Gastroesophageal sphincter (tissue), 4 donors: Measurements from ENCODE around the gene TTC33. TPM values are rescaled to one million over a fixed set of nuclear protein-coding genes. Genes with fewer than 3 reads are reported as not detected.

Experiments used
- ATAC-seq: fragments of 150-250 bp; one replicate; pipeline ENCODE4 v1.9.1; 2016; ENCODE audit warnings: mild to moderate bottlenecking, moderate library complexity
- H3K27ac ChIP-seq, 4 donors: fragments of 200-600 bp; sonication (generic) in 3 of 4; 1 replicate in 3 of 4; 2 replicates in 1 of 4; pipeline ENCODE4 v1.5.1; 2016 to 2019
- H3K27me3 ChIP-seq: fragments of 200-600 bp; sonication (generic); one replicate; pipeline ENCODE4 v1.5.1; 2019
- H3K36me3 ChIP-seq, 2 donors: fragments of 200-600 bp; sonication (generic); one replicate each; pipeline ENCODE4 v1.5.1; 2019; ENCODE audit warnings: control low read depth in 1 of 2
- H3K4me1 ChIP-seq, 3 donors: fragments of 200-600 bp; sonication (generic); 1 replicate in 2 of 3; 2 replicates in 1 of 3; pipeline ENCODE4 v1.5.1; 2016 to 2019; ENCODE audit warnings: control low read depth in 2 of 3
- H3K4me3 ChIP-seq, 2 donors: fragments of 200-600 bp; sonication (generic); one replicate each; pipeline ENCODE4 v1.5.1; 2019; ENCODE audit warnings: mild to moderate bottlenecking in 1 of 2, moderate library complexity in 1 of 2
- H3K9me3 ChIP-seq, 3 donors: fragments of 200-600 bp; sonication (generic); one replicate each; pipeline ENCODE4 v1.5.1; 2017 to 2019; ENCODE audit warnings: control low read depth in 2 of 3
- CTCF ChIP-seq, 4 experiments: fragments of 200-600 bp in 2 of 4; fragments of 450-650 bp in 2 of 4; sonication (generic) in 1 of 4; IDR thresholded peaks; one replicate each; pipeline ENCODE4 v1.5.1; 2017 to 2019; ENCODE audit warnings: antibody characterized with exemption in 4 of 4, mild to moderate bottlenecking in 2 of 4, moderate library complexity in 2 of 4
- EP300 ChIP-seq: sonication (generic); formaldehyde crosslinking; IDR thresholded peaks from one replicate; pipeline ENCODE4 v1.6.1; 2017; ENCODE audit warnings: antibody characterized with exemption, mild to moderate bottlenecking
- POLR2A ChIP-seq, 2 donors: fragments of 450-650 bp; IDR thresholded peaks; one replicate each; pipeline ENCODE4 v1.6.1; 2017; ENCODE audit warnings: antibody characterized with exemption in 2 of 2, mild to moderate bottlenecking in 2 of 2, moderate library complexity in 1 of 2
- POLR2AphosphoS5 ChIP-seq: sonication (generic); formaldehyde crosslinking; IDR thresholded peaks from one replicate; pipeline ENCODE4 v1.6.1; 2017; ENCODE audit warnings: antibody characterized with exemption
- WGBS, 2 donors: methylation state at CpG; one replicate each; pipeline ENCODE4 v1.1.5; 2018; ENCODE audit warnings: low coverage in 1 of 2; 5-methylcytosine and 5-hydroxymethylcytosine counted together
- total RNA-seq, 4 donors: library from RNA; depleted of rRNA; stranded (reverse); fragments of >200 nt; gene quantifications; one replicate each; pipeline ENCODE4 v1.1.0, GENCODE V29; 2016

Gene TTC33
- total RNA-seq, 4 donors from 2014 or later: 23.2 to 27.7 (median 25.8) TPM

GRCh38 chr5:40778133-40778532 is 22.4 kb upstream of the TTC33 start:
- ATAC-seq: no peak

GRCh38 chr5:40776658-40776977 is 20.9 kb upstream of the TTC33 start:
- H3K36me3 ChIP-seq: peaks cover 0 to 59% of the 10 kb centered on the region in 2 donors
- no peak overlapping the region for H3K4me3 ChIP-seq
- no peaks in the 10 kb centered on the region for H3K9me3 ChIP-seq
- TF ChIP-seq POLR2A (IDR thresholded peaks at IDR 0.05) (no peak), POLR2AphosphoS5 (no peak), CTCF (IDR thresholded peaks at IDR 0.05) (no peak), EP300 (no peak)
- no peak for ATAC-seq
- no peaks in the 10 kb centered on the region for H3K27me3 ChIP-seq
- WGBS, 2 donors: 100% methylated on average over 1 of the region's 1 CpG
- peaks cover under 1 to 22% (median 9%) of the 10 kb centered on the region in 3 donors for H3K4me1 ChIP-seq
- H3K27ac ChIP-seq: no peak overlapping the region

More at GRCh38 chr5:40778133-40778532, 22.4 kb upstream of the TTC33 start:
- Histone ChIP-seq H3K27ac (no peak overlapping the region), H3K36me3 (peaks cover 0 to 44% of the 10 kb centered on the region in 2 donors), H3K4me3 (no peak overlapping the region), H3K9me3 (no peaks in the 10 kb centered on the region), H3K27me3 (no peaks in the 10 kb centered on the region), H3K4me1 (peaks cover 7 to 34% (median 11%) of the 10 kb centered on the region in 3 donors)
- TF ChIP-seq CTCF (IDR thresholded peaks at IDR 0.05) (no peak), POLR2AphosphoS5 (no peak), POLR2A (IDR thresholded peaks at IDR 0.05) (no peak), EP300 (no peak)
- 100% methylated on average over 1 of the region's 1 CpG for WGBS, 2 donors

- WGBS, 2 donors: 65 to 67% methylated on average over 6 of the region's 6 CpGs
- peaks cover 0 to 16% (median 6%) of the 10 kb centered on the region in 3 donors for H3K4me1 ChIP-seq
- no peak for ATAC-seq
- H3K27ac ChIP-seq: no peak overlapping the region
- H3K4me3 ChIP-seq: no peak overlapping the region
- H3K9me3 ChIP-seq: no peaks in the 10 kb centered on the region
- H3K27me3 ChIP-seq: no peaks in the 10 kb centered on the region
- H3K36me3 ChIP-seq: peaks cover 0 to 65% of the 10 kb centered on the region in 2 donors
- TF ChIP-seq EP300: no peak
- no peak for TF ChIP-seq CTCF (IDR thresholded peaks at IDR 0.05)
- TF ChIP-seq POLR2AphosphoS5: no peak
Measured at GRCh38 chr5:40775846-40776657, 20.3 kb upstream of the TTC33 start.

GRCh38 chr5:40775085-40775845 is 19.5 kb upstream of the TTC33 start:
- no peak for ATAC-seq
- no peaks in the 10 kb centered on the region for H3K9me3 ChIP-seq
- peaks cover 0 to 10% (median 6%) of the 10 kb centered on the region in 3 donors for H3K4me1 ChIP-seq
- H3K36me3 ChIP-seq: peaks cover 0 to 73% of the 10 kb centered on the region in 2 donors
- 63 to 81% methylated on average over 4 of the region's 4 CpGs for WGBS, 2 donors
- no peak overlapping the region for H3K4me3 ChIP-seq
- TF ChIP-seq EP300 (no peak), CTCF (IDR thresholded peaks at IDR 0.05) (no peak), POLR2AphosphoS5 (no peak), POLR2A (IDR thresholded peaks at IDR 0.05) (no peak)
- H3K27ac ChIP-seq: no peak overlapping the region
- H3K27me3 ChIP-seq: no peaks in the 10 kb centered on the region
